GM19035 (cell line): ENCODE results near the gene ZSWIM4.

ENCODE experiments used
- ATAC-seq: cut with Tn5 transposase; IDR thresholded peaks from one replicate; pipeline ENCODE4 v1.9.1; 2021; ENCODE audit not compliant: unreplicated experiment

The ZSWIM4 gene

DNA sequence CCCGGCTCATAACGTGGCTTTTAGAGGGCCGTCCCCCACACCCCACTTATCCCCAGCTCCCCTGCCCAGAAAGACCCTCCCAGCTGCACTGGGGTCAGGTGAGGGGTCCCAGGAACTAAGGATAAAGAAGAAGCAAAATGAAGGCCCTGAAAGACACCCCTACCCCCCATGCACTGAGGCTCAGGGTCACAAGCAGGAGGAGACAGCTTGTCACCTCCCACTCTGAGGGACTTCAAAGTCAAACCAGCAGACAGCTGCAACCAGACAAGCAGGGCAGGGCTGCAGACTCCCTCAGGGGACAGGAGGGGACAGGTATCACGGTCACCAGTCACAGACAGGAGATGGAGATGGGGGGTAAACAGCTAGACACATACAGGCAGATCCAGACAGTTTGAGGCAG, 75.6 kb downstream of the ZSWIM4 start:
- ATAC-seq: no peak

GRCh38 chr19:13872339-13872694, 77.1 kb downstream of the ZSWIM4 start:
- no peak for ATAC-seq

GRCh38 chr19:13872695-13873389, 77.6 kb downstream of the ZSWIM4 start:
- no peak for ATAC-seq

- ATAC-seq: no peak
Measured at GRCh38 chr19:13873834-13874515, 78.7 kb downstream of the ZSWIM4 start.

GRCh38 chr19:13875824-13876223, 80.6 kb downstream of the ZSWIM4 start:
- no peak for ATAC-seq

GRCh38 chr19:13876834-13877233, 81.6 kb downstream of the ZSWIM4 start, which contains the start of gene NANOS3:
NANOS3 (plus strand) TSS chr19:13877134; CDS start chr19:13877249, 115 bp downstream.
- no peak for ATAC-seq

GRCh38 chr19:13877303-13877702, 82.1 kb downstream of the ZSWIM4 start:
- ATAC-seq: no peak

DNA sequence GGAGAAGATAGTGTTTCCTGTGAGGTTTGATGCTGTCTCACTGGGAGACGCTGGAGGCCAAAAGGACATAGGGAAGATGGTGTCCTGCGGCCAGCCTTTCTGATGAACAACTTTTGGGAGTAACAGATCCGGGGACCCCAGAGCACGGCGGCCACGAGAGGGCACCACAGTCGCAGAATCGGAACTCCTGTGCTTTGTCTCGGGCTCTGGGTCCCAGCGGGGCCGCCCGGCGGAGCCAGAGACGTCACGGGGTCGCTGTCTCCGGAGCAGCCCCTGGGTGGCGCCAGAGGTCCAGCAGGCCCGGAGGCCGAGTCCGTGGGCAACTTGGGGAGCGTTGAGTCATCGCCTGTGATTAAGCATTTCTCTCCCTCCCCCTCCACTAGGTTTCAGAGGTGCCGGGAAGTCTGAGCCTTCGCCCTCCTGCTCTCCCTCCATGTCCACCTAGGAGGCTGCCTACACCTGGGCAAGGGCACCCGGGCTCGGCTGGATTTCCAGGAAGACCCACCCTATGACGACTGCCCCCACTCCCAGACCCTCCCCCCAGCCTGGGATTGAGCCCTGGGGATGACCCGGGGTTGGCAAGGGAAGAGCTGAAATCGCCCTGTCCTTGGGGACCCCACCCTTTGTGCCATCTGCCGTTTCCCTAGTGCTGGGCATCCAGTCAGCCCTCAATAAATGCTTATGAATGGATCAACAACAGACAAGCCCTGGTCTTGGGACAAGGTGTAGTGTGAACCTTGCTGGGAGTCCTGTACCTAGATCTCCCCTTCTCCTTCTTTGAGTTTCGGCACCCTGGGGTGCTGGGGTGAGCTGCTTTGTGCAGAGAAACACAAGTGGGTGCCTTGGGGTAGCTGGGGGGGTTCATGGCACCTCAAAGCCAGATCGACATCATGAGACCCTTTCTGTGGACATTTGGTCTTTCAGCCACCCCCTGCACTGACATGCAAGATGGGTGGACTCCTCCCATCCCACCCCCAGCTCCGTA, 85.1 kb downstream of the ZSWIM4 start:
- peak; percentile 91 for ATAC-seq

- no peak for ATAC-seq
Measured at GRCh38 chr19:13881251-13881691, 86.0 kb downstream of the ZSWIM4 start.
